HG03469 (cell line): Measurements from ENCODE around the gene DHRS2.
"Not testable (repeated sequence)": the region's sequence is repeated elsewhere in the genome, so short reads cannot be mapped to it uniquely, and the experiment has no call there.

ENCODE experiments used
- ATAC-seq: cut with Tn5 transposase; IDR thresholded peaks from one replicate; pipeline ENCODE4 v1.9.1; 2021; ENCODE audit warnings: mild to moderate bottlenecking, moderate library complexity, moderate number of reproducible peaks; ENCODE audit not compliant: unreplicated experiment

The DHRS2 gene

GRCh38 chr14:23632461-23633159, 3.6 kb upstream of the DHRS2 start:
- no peak for ATAC-seq

GRCh38 chr14:23633160-23633701, 2.9 kb upstream of the DHRS2 start:
- no peak for ATAC-seq

GRCh38 chr14:23634698-23635412, 1.3 kb upstream of the DHRS2 start:
- not testable (repeated sequence) for ATAC-seq

GRCh38 chr14:23637312-23637654, 1.1 kb downstream of the DHRS2 start:
- not testable (repeated sequence) for ATAC-seq

- not testable (repeated sequence) for ATAC-seq
These were observed 1.7 kb downstream of the DHRS2 start for GRCh38 chr14:23637655-23638413.

GRCh38 chr14:23638414-23639047, 2.4 kb downstream of the DHRS2 start:
- no peak for ATAC-seq

- ATAC-seq = no peak
These were observed 3.1 kb downstream of the DHRS2 start for GRCh38 chr14:23639048-23639890.

GRCh38 chr14:23639891-23640523, 3.8 kb downstream of the DHRS2 start:
- ATAC-seq = no peak

GRCh38 chr14:23640524-23641141, 4.5 kb downstream of the DHRS2 start:
- no peak for ATAC-seq

GRCh38 chr14:23641180-23641914, 5.2 kb downstream of the DHRS2 start:
- no peak for ATAC-seq

- no peak for ATAC-seq
These were observed 5.9 kb downstream of the DHRS2 start for GRCh38 chr14:23641915-23642588.

GRCh38 chr14:23643533-23644194, 7.5 kb downstream of the DHRS2 start:
- ATAC-seq = no peak

GRCh38 chr14:23644195-23644918, 8.2 kb downstream of the DHRS2 start:
- no peak for ATAC-seq

GRCh38 chr14:23644919-23645336, 8.8 kb downstream of the DHRS2 start:
- ATAC-seq = no peak

- no peak for ATAC-seq
These were observed 9.3 kb downstream of the DHRS2 start for GRCh38 chr14:23645504-23645811.

- ATAC-seq = no peak
These were observed 9.9 kb downstream of the DHRS2 start for GRCh38 chr14:23645812-23646647.
